DMS53 (cell line): ENCODE results near the gene TRRAP.

Experiments used
- DNase-seq: peaks from one replicate; lab custom pipeline; 2025; lab: John Stamatoyannopoulos, UW

Gene TRRAP

DNA sequence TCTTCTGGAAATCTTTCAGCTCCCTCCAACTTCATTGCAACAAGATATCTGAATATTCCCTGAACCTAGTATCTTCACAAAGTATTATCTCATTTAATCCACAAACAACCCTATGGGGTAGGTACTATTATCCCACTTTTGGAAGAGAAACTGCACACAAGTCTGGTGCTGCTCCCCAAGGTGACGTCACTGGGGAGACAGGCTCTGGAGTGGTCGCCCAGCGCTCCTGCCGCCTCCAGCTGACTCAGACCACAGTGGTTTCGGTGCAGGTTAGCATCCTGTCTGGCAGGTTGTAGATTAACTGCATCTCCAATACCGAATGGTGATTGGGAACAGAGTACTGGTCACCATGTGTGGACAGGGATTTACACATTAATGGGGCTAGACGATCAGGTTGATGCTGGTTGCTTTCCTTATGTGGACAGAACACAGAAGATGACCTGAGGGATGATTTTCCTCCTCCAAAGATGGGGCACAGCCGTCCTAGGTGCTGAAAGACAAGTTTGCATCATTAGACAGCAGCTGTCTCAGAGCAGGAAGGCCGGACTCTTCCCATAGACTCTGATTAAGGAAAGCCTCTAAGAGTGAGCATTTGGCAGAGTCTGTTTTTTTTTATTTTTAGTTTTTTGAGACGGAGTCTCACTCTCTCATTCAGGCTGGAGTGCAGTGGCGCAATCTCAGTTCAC is 128.6 kb downstream of the TRRAP start:
- DNase-seq: no peak

DNA sequence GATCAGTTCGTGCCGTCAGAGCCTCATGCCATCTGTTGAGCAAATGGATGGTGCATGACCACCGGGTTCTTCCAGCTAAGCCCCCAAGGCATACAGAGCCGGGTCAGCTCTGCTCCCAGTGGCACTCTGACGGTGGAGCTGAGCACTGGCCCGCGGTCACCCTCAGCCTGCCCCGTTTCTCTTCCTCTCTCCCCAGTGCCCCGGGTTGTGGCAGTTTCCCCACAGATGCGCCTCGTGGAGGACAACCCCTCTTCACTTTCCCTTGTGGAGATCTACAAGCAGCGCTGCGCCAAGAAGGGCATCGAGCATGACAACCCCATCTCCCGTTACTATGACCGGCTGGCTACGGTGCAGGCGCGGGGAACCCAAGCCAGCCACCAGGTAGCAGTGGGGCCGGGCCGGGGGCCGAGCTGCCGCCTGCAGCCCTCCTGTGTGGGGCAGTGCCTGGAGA is 129.9 kb downstream of the TRRAP start:
- DNase-seq: no peak

DNA sequence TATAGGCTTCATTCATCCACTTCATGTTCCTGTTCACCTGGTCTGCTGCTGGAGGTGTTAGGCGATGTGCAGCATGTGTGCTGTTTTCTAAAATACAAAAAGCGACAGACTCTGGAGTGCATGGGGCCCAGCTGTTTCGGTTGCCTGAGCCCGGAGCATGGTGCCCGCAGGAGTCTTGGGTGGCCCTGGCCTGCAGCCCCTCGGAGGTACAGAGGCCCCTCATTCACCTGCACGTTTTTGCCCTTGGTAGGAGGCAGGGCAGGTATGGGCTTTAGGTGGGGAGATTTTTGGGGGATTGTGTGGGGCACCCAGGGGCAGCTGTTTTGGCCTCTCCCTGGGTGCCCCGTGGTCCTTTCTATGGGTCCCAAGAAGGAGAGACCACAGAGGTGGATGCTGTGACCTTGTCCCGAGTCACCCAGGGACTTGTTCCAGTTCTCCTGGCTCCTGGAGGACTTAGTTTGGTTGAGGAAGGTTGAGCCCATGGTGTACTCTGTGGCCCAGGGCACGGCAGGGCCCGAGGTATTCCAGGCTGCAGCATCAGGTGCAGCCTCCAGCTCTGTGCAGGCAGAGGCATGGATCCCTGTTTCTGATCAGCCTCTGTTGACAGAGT is 130.7 kb downstream of the TRRAP start:
- no peak for DNase-seq

DNA sequence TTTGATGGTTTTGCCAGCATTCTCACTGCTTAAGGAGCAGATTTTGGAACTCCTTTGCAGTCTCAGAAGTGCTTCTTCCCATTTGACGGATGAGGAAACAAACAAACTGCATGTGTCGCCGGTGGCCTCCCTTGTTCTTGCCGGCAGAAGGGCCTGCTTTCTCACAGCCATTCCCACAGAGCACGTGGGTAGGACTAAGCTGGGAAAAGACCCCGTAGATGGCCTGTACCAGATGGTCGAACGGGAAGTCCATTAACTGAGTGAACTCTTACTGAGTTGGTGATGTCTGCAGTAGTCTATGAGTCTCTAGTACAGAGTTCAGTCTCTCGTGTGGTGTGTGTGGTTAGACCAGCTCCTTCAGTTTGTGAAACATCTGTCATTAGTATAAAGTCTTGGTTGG is 131.9 kb downstream of the TRRAP start:
- no peak for DNase-seq

DNA sequence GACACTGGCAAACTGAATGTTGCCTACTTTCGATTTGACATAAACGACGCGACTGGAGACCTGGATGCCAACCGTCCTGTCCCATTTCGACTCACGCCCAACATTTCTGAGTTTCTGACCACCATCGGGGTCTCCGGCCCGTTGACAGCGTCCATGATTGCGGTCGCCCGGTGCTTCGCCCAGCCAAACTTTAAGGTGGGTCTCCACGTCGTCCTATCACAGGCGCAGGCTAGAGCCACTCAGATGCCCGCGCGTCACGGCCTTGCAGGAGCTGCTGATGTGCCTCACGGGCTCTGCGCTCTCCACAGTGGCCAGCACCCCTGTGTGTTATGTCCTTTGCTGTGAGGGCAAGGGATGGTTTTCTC is 133.0 kb downstream of the TRRAP start:
- no peak for DNase-seq

DNA sequence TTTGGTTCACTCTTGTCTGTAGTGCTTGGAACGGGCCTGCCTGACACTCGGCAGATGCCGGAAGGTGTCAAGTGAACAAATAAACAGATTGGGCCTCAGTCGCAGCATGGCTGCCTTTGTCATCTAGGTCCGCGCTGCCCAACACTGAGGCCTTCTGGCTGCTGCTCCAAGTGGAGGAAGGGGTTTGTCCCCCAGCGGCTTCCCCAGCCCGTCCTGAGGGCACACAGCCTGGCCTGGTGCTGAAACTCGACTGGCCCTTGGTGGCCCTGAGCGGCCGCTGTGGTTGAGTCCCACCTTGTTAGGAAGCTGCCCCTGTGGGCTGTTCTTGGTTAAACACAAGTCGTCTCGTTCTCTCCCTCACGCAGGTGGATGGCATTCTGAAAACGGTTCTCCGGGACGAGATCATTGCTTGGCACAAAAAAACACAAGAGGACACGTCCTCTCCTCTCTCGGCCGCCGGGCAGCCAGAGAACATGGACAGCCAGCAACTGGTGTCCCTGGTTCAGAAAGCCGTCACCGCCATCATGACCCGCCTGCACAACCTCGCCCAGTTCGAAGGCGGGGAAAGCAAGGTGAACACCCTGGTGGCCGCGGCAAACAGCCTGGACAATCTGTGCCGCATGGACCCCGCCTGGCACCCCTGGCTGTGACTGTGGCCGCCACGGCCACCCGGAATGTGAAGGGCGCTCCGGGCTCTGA is 133.5 kb downstream of the TRRAP start:
- DNase-seq: no peak

DNA sequence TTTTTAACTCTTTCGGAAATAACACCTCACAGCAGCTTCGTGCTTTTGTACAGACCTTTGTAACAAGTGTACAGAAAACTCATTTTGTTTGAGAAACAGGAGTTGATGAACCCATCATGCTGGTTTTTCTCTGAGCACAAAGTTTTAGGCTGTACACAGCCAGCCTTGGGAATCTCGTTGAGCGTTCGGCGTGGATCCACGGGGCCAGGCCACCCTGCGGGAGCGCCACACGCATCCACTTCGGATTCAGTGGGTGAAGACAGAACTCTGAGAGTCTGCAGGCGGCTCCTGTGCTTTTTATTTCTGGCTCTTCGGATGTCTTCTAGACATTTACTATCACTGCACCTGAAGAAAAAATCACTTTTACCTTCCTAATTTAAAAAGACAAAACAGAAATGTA is 134.4 kb downstream of the TRRAP start:
- no peak for DNase-seq

DNA sequence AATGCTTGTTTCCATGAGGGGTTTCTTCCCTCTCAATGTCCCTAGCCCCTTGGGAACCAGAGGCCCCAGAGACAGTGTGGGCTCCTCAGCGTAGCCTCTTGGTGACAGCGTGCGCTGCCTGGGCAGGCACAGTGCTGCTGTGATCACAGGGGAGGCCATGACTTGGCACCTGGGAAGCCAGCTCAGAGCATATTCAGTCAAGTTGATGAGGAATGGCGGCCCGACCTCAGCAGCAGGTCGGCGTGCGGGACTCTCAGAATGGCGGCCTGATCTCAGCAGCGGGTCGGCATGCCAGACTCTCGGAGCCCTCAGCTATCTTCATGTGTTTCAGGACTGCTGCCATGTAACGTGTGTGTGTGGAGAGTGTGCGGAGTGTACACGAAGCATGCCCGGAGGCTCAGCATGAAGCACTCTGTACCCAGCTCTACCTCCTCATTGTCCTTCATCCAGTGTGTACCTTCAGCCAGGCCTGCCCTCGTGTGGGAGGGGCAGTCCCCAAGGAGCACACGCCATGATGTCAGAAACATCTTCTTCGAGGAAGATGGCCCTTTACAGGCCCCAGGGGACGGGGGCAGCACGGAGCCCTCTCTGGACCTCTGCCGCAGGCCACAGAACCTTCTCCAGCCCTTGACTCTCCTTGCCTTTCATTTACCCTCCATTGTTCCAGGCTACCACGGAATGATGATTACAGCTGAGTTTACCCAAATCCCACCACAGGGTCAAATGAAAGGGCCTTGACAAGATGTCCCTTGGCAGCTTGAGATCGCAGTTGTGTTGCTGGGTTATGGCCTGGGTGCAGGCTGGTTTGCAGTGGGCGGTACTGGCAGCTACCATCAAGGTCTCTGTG is 135.2 kb downstream of the TRRAP start:
- DNase-seq: no peak

DNA sequence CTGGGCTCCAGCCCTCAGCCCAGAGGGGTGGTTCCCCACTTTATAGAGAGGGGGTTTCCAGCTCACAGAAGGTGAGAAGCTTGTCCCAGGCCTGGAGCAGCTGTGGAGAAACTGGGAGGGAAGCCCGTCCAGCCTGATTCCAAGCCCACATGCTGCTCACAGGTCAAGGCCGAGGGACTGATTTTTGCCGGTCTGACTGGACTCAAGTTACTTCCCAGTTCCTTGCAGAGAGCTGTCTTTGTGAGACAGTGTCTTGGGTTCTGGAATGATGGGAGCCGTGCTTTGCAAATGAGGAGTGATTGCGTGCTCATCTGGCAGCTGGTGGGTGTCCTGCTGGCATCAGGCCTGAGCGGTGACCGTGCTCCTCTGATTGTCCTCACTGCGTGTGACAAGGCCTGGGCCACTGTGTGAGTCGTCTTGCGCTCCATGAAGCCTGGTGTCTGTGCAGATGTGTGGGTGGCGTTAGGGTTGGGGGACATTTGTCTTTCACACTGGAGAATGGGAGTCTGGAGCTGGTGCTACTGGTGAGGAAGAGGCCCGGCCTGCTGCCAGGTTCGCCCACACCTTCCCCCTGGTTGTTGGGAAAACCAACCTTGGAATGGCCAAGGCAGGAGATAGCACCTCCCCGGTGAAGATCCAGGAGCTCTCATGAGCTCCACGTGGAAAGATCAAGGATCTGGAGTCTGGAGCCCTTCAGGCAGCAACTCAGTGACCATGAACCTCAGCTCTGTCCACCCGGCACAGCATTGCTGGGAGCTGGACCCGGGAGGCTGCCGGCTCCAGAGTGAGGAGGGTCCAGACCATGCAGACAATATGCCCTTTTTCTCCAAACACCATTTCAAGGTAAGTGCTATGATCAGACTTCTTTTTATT is 136.0 kb downstream of the TRRAP start:
- DNase-seq: no peak

DNA sequence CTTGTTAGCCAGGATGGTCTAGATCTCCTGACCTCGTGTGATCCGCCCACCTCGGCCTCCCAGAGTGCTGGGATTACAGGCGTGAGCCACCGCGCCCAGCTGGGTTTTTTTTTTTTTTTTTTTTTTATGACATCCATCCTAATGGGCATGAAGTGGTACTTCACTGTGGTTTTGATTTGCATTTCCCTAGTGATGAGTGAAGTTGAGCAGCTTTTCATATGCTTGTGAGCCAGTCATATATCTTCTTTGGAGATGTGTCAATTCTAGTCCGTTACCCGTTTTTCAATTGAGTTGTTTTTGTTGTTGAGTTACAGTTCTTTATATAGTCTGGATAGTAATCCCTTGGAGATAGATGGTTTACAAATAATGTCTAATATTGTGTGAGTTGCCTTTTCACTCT is 137.9 kb downstream of the TRRAP start:
- no peak for DNase-seq

DNA sequence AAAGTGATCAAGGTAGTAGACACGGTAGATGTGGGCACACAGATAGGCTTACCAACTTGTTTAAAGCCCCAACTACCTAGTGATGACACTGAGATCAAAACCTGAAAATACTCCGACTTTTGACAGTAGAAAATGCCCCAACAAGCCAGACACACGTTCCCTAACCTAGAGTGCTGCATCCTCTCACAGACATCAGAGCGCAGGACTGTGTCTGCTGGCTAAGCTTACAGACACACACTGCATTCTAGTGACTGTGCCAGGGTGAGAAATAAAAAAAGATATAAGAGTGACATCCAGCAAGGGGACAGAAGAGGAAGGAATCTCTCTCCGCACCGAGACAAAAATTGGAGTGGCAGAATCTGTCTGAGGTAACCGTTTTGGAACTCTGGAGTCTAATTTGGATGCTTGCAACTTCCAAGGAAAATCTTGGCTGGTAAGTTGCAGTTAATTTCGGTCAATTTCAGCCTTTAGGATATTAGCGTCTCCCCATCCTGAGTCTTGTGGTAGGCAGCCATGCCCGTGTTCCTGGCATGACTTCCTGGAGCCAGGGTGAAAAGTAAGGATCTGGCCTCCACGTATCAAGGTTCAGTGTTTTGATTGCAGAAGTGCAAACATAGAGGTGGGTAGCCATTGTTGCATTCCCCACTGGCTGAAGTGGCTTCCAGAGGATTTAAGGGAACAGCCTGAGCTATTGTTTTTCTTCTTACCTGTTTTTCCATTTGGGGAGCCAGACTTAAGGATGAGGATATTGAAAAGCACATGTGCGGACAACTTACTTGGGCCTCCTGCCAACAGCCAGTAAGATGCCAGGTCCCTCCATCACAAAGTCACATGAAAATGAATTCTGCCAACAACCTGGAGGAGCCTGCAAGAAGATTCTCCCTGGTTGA is 141.4 kb downstream of the TRRAP start:
- DNase-seq: no peak

DNA sequence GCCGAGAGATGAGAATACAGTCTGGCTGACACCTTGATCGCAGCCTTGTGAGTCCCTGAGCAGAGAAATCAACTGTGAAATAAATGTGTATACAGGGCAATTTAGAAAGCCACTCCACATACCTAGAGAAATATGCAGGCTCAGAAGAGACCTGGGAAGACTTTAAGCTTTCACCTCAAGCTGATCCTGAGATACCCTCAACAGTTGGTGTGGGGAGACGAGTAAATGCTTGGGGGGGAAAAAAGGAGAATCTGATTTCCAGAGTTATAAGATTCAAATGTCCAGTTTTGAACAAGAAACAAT is 142.0 kb downstream of the TRRAP start:
- no peak for DNase-seq

DNA sequence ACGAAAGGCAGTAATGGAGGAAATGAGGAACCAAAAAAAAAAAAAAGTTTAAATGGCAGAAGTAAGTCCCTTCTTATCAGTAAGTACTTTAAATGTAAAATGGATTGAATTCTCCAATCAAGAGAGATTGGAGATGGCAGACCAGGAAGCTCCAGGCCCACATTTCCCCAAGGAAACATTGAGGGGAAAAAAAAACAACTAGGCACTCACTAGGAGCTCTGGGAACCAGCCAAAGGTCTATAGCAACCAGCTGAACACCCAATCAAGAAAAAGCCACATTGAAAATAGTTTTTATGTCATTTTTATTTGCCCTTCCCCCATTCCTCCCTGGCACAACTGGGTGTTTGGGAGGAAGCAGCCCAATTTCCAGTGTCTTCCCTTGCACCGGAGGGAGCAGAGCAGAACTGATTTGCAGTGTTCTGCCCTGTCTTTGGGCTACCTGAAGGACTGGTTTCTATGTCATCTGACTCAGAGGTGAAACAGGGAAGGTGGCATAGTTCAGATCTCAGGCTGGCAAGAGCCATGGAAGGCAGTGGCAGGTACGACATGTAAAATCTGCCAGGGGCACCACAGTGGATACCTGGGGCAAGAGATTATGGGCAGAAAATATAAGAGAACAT is 143.7 kb downstream of the TRRAP start:
- no peak for DNase-seq

DNA sequence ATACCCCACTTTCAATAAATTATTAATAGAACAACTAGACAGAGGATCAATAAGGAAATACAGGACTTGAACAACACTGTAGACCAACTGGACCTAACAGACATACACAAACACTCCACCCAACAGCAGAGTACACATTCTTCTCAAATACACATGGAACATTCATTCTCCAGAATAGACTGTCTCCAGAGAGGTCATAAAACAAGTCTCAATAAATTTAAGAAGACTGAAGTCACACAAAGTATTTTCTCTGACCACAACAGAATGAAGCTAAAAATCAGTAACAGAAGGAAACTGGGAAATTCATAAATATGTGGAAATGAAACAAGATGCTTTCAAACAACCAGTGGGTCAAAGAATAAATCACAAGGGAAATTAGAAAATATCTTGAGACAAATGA is 145.7 kb downstream of the TRRAP start:
- no peak for DNase-seq

DNA sequence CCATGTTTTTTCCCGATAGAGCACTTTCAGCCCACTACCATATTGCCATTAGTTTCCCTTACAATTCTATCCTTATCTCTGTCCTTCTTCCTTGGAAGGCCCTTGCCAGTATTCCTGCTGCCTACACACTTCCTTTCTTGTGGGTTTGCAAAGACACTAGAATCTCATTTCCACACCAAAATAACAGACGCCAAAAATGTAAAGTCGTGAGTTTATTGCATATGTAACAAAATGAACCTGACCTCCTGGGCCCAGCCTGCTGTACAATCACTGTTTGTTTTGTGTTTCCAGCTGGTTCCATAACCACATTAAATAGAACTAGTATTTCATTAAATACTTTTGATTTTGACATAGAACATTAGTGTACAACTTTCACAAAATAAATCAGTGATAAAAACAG is 148.9 kb downstream of the TRRAP start:
- DNase-seq: no peak

DNA sequence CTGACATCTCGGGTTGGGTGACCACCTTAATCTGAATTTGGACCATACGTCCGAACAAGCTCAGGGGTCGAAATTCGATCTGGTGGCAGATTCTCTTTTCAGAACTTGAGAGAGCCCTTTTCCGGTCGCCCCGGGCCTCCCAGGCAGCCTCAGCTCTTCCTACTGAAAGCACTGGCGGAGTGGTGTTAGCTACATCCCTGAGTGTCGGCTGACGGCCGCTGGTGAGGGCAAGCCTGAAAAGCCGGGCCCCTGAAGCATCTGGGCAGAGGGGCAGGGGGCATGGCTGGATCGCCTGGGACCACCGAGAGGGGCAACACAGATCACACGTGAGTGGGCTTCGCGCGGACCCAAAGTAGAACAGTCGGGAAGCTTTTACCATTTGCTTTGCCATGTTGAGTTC is 149.5 kb downstream of the TRRAP start:
- no peak for DNase-seq

DNA sequence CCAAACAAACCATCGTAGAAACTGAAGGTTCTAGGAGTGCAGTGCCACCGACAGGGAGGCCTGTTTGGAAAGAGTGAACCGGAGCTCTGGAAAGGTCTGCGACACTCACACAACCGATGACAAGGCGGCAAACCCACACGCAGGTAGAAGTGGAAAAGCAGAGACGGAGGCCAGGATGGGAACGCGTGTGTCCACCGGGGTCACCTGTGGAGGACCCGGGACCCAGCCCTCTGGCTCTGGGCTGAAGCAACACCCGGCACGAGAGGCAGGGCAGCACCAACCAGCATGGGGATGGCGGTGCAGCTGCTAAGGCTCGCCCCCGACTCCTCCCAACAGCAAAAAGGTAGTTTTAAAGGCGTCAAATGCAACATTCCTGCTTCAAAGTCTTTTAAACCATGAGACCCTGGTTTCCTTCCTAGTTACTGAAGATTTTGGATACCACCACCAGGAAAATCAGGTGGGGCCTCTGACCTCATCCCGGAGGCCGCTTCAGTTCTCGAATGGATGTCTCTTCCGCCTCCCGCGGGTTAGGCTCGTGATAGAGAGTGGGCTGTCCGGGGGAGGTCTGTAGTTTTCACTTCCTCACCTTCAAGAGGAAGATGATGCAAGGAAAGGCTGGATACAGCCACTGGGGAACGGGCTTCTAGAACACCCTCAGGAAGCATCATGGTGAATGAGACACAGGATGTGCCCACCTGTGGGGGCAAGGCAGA is 150.1 kb downstream of the TRRAP start:
- DNase-seq: no peak

DNA sequence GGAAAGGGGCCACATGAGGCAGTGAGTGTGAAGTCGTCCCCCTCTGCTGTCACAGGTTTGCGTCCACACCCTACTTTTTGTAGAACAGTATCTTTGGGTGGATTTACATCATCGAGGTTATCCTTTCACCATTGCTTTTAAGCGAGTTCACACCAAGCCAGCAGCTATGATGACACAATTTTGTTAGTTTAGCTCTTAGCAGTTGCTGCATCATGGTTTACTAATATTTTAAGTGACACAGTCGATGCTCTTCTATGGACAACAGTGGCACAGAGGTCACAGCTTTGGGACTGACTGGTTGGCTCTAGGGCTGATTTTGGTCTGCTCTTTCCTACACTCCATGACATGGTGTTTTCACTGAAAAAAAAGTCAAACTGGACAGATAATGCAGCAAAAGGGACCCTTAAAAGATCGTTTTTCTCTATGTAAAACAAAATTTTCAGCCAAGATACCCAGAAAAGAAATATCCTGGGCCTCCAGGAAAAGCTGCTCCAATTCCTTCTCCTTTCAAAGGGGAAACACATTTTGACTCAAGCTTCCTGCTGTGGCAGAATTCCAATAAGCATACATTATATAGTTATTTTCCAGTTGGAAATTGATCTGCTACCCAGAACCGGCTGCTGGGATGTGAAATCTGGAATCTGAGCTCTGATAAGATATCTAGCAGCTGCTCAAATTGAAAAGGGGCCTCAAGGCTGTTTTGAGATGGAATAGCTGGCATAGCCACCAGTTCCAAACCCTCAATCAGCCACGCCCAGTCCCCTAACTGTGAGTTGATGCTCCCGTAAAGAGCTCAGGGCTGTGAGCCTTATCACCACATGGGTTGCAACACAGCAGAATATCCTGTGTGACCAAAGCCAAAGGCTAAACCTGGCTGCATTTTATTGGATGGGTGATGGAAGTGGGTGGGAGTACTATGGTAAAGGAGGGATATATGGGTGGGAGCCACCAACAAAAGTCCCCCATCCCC is 151.4 kb downstream of the TRRAP start:
- no peak for DNase-seq
